Head of caudate nucleus (tissue), 42 donors: ENCODE data around the gene TMCO2.

ENCODE experiments used
- DNase-seq, 42 donors: peaks; one replicate each; pipeline versions ENCODE4 v3.0.0 to v3.0.0-alpha.2; 2020 to 2021; ENCODE audit warnings: mixed read lengths in 7 of 42
- intact Hi-C: fragments of 100-400 bp; cut with DNase I; formaldehyde crosslinking; loops from one replicate; pipeline ENCODE4 v1.15.0; 2022

TMCO2 gene

GRCh38 chr1:40299366-40300248 lies 51.9 kb downstream of the TMCO2 start:
- intact Hi-C loops, result no loop called here
- peak in 1 of 42 donors; percentile 14 for DNase-seq

DNA sequence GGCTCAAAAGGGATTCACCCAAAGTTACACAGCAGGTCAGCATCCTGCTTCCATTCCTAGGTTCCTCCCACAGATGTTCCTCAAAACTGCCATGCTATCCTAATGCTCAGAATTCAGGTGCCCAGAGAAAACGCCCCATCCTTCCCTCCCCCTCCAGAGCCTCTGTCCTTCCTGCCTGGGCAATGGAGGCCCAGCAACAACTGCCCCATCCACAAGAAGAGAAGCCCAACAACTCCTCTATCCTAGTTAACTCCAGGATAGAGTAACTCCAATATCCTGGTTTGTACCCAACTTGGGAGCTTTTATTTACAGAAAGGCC lies 52.5 kb downstream of the TMCO2 start:
- DNase-seq, result no peak

DNA sequence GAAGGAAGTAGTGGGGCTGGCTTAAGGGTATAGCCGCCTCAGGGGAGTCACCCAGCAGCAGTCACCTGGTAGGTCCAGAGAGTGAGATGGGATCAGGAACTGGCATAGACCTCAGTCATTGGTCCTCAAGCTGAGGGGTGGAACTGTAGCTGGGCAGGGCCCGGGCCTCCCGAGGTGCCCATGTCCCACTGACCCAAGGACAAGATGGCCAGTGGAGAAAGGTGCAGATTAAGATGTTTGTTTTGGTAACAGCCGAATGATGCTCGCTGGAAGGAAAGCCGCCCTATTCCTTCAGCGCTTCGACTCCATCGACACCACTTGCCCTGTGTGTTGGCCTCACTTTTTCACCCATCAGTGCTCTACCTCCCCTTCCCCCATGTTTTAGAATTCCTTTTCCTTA lies 52.9 kb downstream of the TMCO2 start:
- intact Hi-C loops, result no loop called here
- DNase-seq, result no peak

More for the DNA sequence above, 52.5 kb downstream of the TMCO2 start:
- intact Hi-C loops, result no loop called here

DNA sequence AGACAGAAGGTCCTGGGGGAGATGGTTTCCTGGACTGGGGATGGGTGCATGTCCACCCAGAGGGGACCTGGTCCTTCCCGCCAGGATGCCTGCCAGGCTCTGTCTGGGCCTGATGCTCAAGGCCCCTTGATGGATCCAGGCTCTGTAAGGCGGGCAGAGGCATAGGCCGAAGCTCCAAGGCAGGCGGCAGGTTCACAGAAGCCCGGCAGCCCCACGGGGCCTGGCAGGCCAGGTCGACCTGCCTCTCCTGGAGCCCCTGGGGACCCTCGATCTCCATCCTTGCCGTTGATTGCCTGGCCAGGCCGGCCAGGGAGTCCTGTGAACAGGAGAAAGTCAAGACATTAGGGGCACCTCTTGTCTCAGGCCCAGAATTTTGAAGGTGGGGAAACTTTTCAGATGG lies 53.3 kb downstream of the TMCO2 start:
- intact Hi-C loops, result no loop called here
- no peak for DNase-seq
